HG03460 (cell line): Measurements from ENCODE around the gene RIMBP2.

Experiments
- ATAC-seq: cut with Tn5 transposase; IDR thresholded peaks from one replicate; pipeline ENCODE4 v1.9.1; 2021; ENCODE audit not compliant: unreplicated experiment

RIMBP2 gene

GRCh38 chr12:130491421-130492357 lies 224.4 kb downstream of the RIMBP2 start:
- ATAC-seq = no peak

- no peak for ATAC-seq
These were observed 225.4 kb downstream of the RIMBP2 start for GRCh38 chr12:130490674-130491073.

GRCh38 chr12:130489293-130489692 lies 226.8 kb downstream of the RIMBP2 start:
- ATAC-seq = no peak

GRCh38 chr12:130488358-130488710 lies 227.8 kb downstream of the RIMBP2 start:
- no peak for ATAC-seq

- no peak for ATAC-seq
These were observed 228.3 kb downstream of the RIMBP2 start for GRCh38 chr12:130487636-130488357.

- ATAC-seq = no peak
These were observed 229.1 kb downstream of the RIMBP2 start for GRCh38 chr12:130486891-130487416.

- ATAC-seq = no peak
These were observed 230.0 kb downstream of the RIMBP2 start for GRCh38 chr12:130486146-130486435.

GRCh38 chr12:130485291-130486145 lies 230.6 kb downstream of the RIMBP2 start:
- no peak for ATAC-seq

- ATAC-seq = no peak
These were observed 231.9 kb downstream of the RIMBP2 start for GRCh38 chr12:130484221-130484620.

- no peak for ATAC-seq
These were observed 232.4 kb downstream of the RIMBP2 start for GRCh38 chr12:130483616-130484180.

- ATAC-seq = no peak
These were observed 233.7 kb downstream of the RIMBP2 start for GRCh38 chr12:130482448-130482847.

GRCh38 chr12:130481392-130481879 lies 234.7 kb downstream of the RIMBP2 start:
- no peak for ATAC-seq

- ATAC-seq = no peak
These were observed 235.2 kb downstream of the RIMBP2 start for GRCh38 chr12:130480887-130481286.

GRCh38 chr12:130480231-130480630 lies 235.9 kb downstream of the RIMBP2 start:
- ATAC-seq = no peak

- no peak for ATAC-seq
These were observed 236.5 kb downstream of the RIMBP2 start for GRCh38 chr12:130479401-130480125.

- no peak for ATAC-seq
These were observed 237.3 kb downstream of the RIMBP2 start for GRCh38 chr12:130478786-130479185.

GRCh38 chr12:130477701-130478100 lies 238.4 kb downstream of the RIMBP2 start:
- ATAC-seq = no peak

GRCh38 chr12:130477266-130477665 lies 238.8 kb downstream of the RIMBP2 start:
- no peak for ATAC-seq

GRCh38 chr12:130476451-130477135 lies 239.5 kb downstream of the RIMBP2 start:
- no peak for ATAC-seq
